AG08395 (cell line): ENCODE measurements around the gene CSF3R.

ENCODE experiments used
- DNase-seq: peaks from one replicate; pipeline ENCODE4 v3.0.0; 2012; ENCODE audit warnings: mixed read lengths, low spot score

CSF3R gene

GRCh38 chr1:36482724-36483388, at the start of gene CSF3R:
Gene CSF3R, minus strand, starts transcription at chr1:36482913. Its CDS starts 3,417 bp downstream, at chr1:36479496.
- DNase-seq, result no peak

DNA sequence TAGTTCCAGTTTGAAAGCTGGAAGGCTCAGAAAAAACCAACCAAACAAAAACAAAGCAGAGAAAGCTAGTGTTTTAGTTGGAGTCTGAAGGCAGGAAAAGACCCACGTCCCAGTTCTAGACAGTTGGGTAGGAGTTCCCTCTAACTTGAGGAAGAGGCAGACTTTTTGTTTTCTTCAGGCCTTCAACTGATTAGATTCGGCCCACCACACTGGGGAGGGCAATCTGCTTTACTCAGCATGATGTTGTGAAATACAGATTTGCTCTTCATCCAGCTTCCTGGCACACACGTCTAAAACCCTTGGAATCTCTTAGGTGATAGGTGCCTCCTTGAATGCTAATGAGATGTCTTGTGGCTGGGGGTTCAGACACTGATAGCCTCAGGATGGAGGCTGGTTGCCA, 49.1 kb upstream of the CSF3R start:
- DNase-seq, result no peak

GRCh38 chr1:36530791-36531190, 48.1 kb upstream of the CSF3R start:
- no peak for DNase-seq

- no peak for DNase-seq
These were observed 47.5 kb upstream of the CSF3R start for GRCh38 chr1:36530261-36530660.

GRCh38 chr1:36529769-36530260, 47.1 kb upstream of the CSF3R start:
- DNase-seq, result no peak

DNA sequence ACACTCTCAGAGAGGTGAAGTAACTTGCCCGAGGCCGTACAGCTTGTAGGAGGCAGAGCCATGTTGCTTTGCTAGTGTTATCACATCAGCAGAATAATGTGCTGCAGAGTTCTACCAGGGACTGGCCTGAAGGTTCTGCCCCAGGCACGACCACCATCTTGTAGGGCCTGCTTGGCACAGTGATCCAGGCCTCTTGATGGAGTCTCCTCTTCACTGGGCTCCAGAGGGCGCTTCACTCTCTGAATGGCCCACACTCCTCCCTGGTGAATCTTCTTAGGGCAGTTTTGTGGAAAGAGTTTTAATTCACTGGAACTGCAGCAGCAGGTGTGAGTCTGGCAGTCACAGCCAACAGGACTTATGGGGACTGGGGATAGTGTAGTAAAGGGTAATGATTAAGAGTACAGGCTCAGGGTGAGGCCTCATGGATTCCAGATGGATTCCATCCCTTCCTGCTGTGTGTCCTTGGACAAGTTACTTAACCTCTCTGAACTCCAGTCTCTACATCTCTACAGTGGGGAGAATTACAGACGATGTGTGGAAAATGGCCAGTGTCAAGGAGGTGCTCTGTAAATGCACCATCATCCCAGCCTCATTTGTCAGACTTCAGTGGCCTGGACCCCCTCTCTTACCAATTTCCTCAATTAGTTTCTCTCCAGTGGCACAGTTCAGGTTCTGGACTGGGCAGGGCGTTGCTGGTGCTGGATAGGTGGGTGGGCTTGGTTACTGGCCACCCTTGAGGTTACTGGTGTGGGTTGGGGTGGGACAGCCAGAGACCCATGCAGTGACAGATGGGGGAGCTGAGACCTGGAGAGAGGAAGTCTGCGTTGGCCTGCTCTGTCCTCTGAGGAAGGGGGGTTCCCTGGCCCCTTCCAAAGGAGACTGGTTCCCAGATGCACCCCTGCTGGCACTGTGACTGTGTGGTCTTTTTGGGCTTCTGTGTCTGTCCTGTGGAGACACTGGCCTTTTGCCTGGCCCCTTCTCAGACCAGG, 45.9 kb upstream of the CSF3R start:
- DNase-seq, result no peak

DNA sequence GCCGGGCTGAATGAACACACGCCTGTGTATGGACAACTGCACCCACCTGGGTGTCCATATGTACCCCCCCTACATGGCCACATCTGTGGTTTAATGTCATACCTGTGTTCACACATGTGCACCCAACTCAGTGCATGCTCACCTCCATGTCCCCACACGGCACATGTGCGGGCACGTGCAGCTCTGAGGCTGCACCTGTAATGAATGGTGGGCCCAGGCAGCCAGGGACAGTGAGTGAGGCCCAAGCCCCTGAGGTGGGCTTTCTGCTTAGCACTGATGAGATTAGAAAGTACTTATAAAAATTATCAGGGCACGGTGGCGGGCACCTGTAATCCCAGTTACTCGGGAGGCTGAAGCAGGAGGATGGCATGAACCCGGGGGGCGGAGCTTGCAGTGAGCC, 42.5 kb upstream of the CSF3R start:
- no peak for DNase-seq

GRCh38 chr1:36524359-36525062, 41.8 kb upstream of the CSF3R start:
- no peak for DNase-seq

DNA sequence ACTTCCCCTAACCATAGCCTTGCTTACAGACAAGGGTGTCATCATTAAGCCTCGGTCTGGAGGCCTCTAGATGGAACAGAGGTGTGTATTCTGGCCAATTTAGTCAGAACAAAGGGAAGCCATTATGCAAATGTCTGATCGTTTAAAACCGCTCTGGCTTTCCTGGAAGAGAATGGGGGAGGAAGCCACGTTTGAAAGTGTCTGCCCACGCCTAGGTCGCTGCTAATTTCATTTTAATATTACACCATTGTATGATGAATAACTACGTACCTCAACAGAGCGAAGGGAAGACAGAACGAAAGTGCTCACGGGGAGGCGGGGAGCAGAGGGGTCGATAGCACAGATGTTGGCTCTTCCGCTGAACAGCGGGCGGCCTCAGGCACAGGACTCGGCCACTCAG, 41.1 kb upstream of the CSF3R start:
- no peak for DNase-seq

GRCh38 chr1:36523230-36523495, 40.5 kb upstream of the CSF3R start:
- DNase-seq, result no peak

- no peak for DNase-seq
These were observed 39.9 kb upstream of the CSF3R start for GRCh38 chr1:36522461-36523229.

- DNase-seq, result no peak
These were observed 39.3 kb upstream of the CSF3R start for GRCh38 chr1:36522021-36522420.

DNA sequence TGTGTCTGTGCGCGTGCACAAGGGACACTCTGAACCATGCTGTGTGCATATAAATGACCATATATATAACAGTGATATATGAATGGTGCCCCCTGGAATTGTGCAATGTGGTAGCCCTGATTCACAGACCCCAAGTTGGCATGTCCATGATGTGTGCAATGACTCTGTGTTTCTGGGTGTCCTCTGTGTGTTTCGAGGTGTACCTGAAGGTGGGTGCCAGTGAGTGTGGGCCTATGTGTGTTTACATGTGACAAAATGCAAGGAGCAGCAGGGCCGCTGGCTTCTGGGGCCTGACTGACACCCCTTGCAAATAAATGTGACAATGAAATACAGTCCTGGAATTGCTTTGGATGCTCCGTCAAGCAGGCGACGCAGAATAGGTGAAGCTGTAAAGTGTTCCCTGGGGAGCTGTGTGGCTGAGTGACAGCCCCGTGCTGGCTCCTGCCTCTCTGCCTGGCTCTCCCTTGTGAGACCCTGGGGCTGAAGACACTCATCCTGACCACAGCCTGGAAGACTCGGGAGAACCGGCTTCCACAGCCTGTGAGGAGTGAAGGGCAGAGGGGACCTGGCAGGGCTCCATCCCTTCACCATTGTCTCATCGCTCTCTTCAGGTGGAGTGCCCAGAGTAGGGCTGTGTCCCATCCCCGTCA, 38.2 kb upstream of the CSF3R start:
- no peak for DNase-seq

DNA sequence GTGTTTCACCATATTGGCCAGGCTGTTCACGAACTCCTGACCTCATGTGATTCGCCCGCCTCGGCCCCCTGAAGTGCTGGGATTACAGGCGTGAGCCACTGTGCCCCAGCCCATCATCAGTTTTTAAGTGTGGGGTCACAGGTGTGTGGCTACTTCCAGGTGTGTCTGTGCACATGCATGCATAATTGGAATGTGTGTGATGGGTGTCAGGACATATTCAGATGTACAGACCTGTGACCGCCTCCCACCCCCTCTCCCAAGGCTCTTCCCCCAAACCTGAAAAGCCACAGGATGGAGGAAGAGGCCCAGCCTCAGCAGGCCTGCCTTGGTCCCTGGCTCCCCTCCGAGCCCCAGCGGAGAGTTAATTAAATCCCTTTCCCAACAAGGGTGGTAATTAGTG, 37.3 kb upstream of the CSF3R start:
- no peak for DNase-seq

- no peak for DNase-seq
These were observed 34.5 kb upstream of the CSF3R start for GRCh38 chr1:36517011-36517771.

- peak; percentile 77 for DNase-seq
These were observed 33.8 kb upstream of the CSF3R start for GRCh38 chr1:36516372-36517010.

GRCh38 chr1:36515315-36516138, 32.8 kb upstream of the CSF3R start:
- DNase-seq, result no peak

DNA sequence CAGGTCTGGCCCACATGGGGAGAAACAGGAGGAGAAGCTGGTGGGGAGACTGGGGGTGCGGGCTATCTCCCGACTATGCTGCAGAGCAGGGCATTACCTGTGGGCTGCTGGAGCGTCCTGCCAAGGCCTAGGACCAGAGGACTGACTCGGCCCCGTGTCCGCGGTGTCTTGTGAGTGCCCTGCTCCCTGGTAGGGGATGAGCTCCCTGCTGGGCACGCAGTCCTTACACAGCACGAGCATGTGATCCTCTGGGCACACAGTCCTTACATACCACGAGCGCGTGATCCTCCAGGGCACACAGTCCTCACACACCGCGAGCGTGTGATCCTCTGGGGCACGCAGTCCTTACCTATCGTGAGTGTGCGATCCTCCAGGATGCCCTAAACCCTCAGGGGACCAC, 31.8 kb upstream of the CSF3R start:
- DNase-seq, result no peak
